Stimulated activated CD4-positive, alpha-beta T cell treated with anti-CD3 and anti-CD28 coated beads, Interleukin-1b, Interleukin-23, amount 100 ng/mL, for 48 hours (primary cell): Measurements from ENCODE around the gene FHAD1.
A peak's percentile ranks its signal among the peaks of the same experiment; 100 is the strongest.
"Not testable (repeated sequence)": the region's sequence is repeated elsewhere in the genome, so short reads cannot be mapped to it uniquely, and the experiment has no call there.

Source experiments
- DNase-seq: peaks from one replicate; pipeline ENCODE4 v3.0.0-alpha.2; 2020

Gene FHAD1

GRCh38 chr1:15424146-15424667 lies 177.2 kb downstream of the FHAD1 start:
- DNase-seq: no peak

- no peak for DNase-seq
These were observed 178.0 kb downstream of the FHAD1 start for GRCh38 chr1:15424981-15425380.

DNA sequence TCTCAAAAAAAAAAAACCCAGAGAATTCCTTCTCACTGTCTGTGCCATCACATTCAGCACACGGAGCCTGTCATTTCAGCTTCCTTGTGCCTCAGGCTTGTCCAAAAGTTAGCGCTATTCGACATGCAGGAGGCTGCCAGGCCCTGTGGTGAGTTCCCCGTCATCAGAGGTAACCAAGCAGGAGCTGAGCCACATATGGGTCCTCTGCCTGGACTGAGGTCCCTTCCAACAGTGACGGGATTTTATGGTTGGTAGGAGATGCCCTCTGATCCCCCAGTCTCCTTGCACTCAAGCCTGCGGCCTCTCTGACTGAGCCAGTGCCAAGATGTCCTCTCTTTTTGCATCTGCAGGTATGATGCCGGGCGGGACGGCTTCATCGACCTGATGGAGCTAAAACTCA lies 178.5 kb downstream of the FHAD1 start:
- no peak for DNase-seq

- DNase-seq: no peak
These were observed 178.9 kb downstream of the FHAD1 start for GRCh38 chr1:15425958-15426357.

DNA sequence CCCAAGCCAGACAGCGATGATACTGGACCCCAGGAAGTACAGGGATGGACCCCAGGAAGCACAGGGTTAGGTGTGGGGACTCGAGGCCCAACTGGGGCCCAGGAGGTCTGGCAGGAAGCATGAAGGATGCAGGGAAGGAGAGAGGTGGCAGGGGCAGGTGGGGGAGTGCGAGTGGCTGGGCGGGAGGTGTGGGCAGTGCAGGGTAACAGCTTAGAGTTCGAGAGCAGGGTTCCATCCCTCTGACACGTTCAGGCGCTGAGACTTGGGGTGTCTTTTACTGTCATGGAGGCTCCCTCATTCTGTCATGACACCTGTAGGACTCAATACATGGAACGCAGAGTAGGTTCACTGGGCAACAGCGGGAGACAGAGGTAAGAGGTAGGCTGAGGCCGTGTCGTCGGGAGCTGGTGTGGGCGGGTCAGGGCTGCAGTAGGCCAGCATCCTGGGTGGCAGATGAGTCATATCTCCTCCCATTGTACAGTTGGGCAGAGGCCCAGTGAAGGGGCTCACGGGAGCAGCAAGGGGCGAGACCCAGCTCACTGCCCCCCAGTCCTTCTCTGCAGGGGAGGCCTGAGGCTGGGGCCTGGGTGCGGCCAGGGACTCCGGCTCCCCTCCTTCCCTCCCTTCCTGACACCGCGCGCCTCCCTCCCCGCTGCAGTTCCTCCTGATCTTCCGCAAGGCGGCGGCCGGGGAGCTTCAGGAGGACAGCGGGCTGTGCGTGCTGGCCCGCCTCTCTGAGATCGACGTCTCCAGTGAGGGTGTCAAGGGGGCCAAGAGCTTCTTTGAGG lies 179.7 kb downstream of the FHAD1 start:
- DNase-seq: no peak

- no peak for DNase-seq
These were observed 180.2 kb downstream of the FHAD1 start for GRCh38 chr1:15427280-15427666.

- not testable (repeated sequence) for DNase-seq
These were observed 181.2 kb downstream of the FHAD1 start for GRCh38 chr1:15428252-15428651.

DNA sequence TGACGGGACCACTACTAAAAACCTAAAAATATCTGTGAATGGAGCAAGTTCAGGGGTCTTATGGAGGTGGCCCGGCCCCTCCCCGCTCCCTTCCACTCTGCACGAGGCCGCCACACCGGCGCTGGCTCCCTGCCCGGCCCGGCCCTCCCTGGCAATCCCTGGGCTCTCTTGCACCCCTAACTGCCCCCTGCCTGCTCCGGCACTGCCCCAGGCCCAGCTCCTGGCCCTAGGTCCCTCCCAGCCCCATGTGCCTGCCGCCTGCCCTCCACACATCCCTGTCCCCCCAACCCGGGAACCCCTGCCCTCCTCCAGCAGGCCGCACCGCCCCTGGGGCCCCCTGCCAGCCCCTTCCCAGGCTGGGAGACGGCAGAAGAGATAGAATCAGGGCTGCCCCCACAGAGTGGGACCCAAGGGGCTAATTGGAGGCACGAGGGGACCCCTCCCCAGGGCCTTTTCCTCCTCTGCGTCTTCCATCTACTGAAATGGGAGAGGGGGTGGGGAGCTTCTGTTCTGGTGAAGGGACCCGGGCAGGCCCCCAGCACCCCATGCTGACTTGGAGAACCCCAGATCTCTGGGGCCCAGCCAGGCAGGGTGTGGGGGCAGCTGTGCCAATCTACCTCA lies 181.9 kb downstream of the FHAD1 start:
- no peak for DNase-seq

DNA sequence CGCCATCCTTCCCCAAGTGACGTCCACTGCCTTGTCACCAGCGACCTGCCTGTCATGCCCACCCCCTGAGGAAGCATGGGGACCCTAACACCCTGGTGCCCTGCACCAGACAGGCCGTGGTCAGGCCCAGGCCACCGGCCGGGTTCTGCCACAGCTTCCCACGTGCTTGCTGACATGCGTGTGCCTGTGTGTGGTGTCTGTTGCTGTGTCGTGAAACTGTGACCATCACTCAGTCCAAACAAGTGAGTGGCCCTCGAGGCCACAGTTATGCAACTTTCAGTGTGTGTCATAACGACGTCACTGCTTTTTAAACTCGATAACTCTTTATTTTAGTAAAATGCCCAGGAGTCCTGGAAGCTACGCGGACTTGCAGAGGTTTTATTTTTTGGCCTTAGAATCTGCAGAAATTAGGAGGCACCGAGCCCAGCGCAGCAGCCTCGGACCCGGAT lies 182.7 kb downstream of the FHAD1 start:
- DNase-seq: no peak

- peak; percentile 67 for DNase-seq
These were observed 184.0 kb downstream of the FHAD1 start for GRCh38 chr1:15430787-15431570.

GRCh38 chr1:15431571-15431948 lies 184.5 kb downstream of the FHAD1 start:
- DNase-seq: no peak

DNA sequence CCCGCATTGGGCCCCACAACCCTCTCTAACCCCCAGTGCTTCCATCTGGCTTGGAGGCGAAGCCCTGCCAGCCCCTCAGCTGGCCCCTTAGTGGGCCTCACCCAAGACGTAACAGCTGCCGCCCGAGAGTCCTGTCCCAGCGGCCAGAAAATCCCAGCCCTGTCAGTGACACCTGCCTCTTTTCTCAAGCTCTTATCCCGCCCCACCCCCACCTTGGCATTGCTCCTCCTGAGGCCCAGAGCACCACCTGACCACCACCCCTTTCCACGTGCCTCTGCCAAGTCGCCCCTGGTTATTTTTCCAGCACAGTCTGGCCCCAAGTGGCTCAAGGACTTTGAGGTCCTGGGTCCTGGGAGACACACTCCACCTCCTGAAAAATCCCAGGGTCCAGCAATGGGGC lies 185.3 kb downstream of the FHAD1 start:
- DNase-seq: no peak

GRCh38 chr1:15433471-15433870 lies 186.4 kb downstream of the FHAD1 start:
- DNase-seq: no peak

GRCh38 chr1:15434739-15435138 lies 187.7 kb downstream of the FHAD1 start:
- DNase-seq: not testable (repeated sequence)

DNA sequence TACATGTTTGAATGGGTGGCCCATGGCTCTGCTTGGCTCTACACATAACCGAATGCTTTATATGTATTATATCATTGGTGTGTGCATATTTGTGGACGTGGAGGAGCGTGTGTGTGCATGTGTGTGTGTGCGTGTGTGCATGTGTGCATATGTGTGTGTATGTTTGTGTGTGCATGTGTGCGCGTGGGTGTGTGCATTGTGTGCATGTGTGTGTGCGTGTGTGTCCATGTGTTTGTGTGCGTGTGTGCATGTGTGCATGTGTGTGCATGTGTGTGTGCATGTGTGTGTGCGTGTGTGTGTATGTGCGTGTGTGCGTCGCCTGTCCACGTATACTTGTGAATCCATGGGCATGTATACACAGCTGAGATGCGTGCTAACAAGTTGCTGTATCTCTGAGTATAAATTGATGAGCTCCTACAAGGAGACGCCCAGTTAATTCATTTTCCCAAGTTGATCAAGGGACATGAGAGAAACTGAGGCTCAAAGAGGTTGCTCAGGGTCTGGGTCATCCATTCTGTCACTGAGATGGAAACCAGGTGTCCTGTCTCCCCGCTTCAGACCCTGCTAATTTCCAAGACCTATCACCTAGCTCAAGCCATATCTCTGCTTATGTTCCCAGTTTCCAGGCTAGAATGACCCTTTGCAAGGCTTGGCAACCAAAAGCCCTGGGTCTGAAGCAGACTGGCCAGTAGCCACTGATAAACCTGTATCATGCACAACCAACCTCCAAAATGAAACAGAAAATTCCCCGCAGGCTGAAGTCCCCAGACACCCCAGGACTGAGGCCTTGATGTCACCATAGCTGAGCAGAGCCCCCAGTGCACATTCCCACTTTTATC lies 188.4 kb downstream of the FHAD1 start:
- DNase-seq: no peak

DNA sequence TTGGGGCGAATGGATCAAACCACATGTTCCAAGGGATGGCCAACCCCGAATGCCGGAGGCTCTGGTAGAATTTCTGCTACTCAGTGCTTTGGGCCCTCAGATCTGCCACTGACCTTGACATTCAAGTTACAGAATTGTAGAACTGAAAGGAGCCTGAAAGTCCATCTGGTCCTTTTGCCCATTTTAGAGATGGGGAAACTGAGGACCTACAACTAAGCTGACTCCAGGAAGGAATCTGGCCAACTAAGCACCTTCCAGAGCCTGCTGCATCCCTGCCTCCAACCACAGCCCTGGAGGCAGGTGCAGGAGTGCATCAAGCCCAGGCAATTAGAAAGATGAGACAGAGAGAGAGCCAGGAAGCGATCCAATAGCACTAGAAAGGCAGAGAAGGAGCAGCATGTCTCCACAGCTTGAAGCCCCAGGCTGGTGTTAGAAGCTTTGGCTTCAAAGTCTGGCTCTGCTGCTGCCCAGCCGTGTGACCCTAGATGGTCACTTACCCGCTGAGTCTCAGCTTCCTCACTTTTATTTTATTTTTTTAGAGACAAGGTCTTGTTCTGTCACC lies 189.9 kb downstream of the FHAD1 start:
- no peak for DNase-seq

DNA sequence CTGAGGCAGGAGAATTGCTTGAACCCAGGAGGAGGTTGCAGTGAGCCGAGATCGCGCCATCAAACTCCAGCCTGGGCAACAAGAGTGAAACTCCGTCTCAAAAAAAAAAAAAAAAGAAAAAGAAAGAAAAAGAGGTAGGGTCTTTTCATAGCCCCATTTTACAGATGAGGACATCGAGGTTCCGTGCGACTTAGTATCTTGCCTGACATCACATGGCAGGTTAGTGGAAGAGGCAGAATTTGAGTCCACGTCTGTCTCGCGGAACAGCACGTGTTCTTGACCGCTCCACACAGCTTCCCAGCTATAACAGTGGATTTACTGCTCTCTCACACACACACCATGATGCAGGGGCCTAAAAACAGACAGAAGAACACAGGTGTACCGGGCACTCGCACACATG lies 192.3 kb downstream of the FHAD1 start:
- no peak for DNase-seq

DNA sequence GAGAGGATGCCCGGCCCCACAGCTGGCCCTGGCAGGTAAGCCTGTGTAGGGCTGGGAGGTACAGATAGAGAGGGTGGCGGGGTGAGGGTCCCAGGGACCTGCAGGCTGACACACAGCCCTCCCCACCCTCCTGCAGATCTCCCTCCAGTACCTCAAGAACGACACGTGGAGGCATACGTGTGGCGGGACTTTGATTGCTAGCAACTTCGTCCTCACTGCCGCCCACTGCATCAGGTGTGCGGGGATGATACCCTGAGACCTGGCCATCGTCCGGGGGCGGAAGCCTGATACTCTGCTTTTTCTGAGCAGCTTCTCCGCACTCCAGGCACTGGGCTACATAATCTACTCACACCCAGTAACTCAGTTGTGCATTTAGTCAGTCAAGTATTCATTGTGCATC lies 193.3 kb downstream of the FHAD1 start:
- DNase-seq: no peak

DNA sequence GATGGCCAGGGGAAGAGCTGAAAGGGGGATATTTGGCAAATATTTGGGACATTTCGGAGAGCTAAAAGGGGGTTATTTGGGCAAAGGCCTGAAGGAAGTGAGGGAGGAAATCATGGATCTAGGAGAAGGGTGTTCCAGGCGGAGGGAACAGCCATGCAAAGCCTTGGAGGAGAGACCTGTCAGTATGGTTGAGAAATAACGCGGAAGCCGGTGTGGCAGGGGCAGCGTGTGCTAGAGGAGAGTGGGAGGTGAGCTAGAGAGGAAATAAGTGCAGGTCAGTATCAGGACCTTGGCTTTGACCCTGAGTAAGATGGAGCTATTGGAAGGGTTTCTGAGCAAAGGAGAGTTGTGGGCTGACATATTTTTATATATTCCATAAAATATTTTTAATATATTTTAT lies 194.2 kb downstream of the FHAD1 start:
- DNase-seq: no peak

GRCh38 chr1:15442119-15442518 lies 195.1 kb downstream of the FHAD1 start:
- DNase-seq: no peak

- DNase-seq: no peak
These were observed 195.7 kb downstream of the FHAD1 start for GRCh38 chr1:15442759-15443158.

GRCh38 chr1:15443281-15443680 lies 196.3 kb downstream of the FHAD1 start:
- DNase-seq: no peak
